H9 (cell line): ENCODE results near the gene LMLN. TPM values are rescaled to one million over a fixed set of nuclear protein-coding genes. Genes with fewer than 3 reads are reported as not detected.

Source experiments
- DNase-seq: peaks from one replicate; pipeline ENCODE4 v3.0.0-alpha.2; 2017
- H2AFZ ChIP-seq: one replicate; pipeline ENCODE4 v1.6.1; 2013; ENCODE audit warnings: mild to moderate bottlenecking, low read length, control low read depth, moderate library complexity
- H2AK5ac ChIP-seq: 2 replicates; pipeline ENCODE4 v1.6.1; 2013; ENCODE audit warnings: low read length, control low read depth, mixed read lengths; ENCODE audit not compliant: insufficient read length
- H2BK120ac ChIP-seq: one replicate; pipeline ENCODE4 v1.6.1; 2013; ENCODE audit warnings: low read depth, mild to moderate bottlenecking, low read length, control low read depth, inconsistent platforms; ENCODE audit not compliant: poor library complexity, severe bottlenecking
- H2BK12ac ChIP-seq: 2 replicates; pipeline ENCODE4 v1.6.1; 2013; ENCODE audit warnings: low read length, control low read depth, mixed read lengths, low read depth; ENCODE audit not compliant: insufficient read length
- H2BK15ac ChIP-seq: 2 replicates; pipeline ENCODE4 v1.6.1; 2013; ENCODE audit warnings: low read depth, low read length, control low read depth
- H2BK20ac ChIP-seq: one replicate; pipeline ENCODE4 v1.6.1; 2013; ENCODE audit warnings: low read depth, mild to moderate bottlenecking, low read length, control low read depth, inconsistent platforms; ENCODE audit not compliant: poor library complexity, severe bottlenecking
- H2BK5ac ChIP-seq: 2 replicates; pipeline ENCODE4 v1.6.1; 2013; ENCODE audit warnings: low read length, control low read depth, mixed read lengths; ENCODE audit not compliant: insufficient read length
- H3K14ac ChIP-seq: 2 replicates; pipeline ENCODE4 v1.6.1; 2013; ENCODE audit warnings: low read length, control low read depth; ENCODE audit not compliant: insufficient read depth
- H3K18ac ChIP-seq: 2 replicates; pipeline ENCODE4 v1.6.1; 2013; ENCODE audit warnings: low read depth, mild to moderate bottlenecking, mixed read lengths, low read length, control low read depth; ENCODE audit not compliant: insufficient read length
- H3K23ac ChIP-seq: 2 replicates; pipeline ENCODE4 v1.6.1; 2013; ENCODE audit warnings: low read length, control low read depth, mixed read lengths, low read depth; ENCODE audit not compliant: insufficient read length
- H3K23me2 ChIP-seq: 2 replicates; pipeline ENCODE4 v1.6.1; 2013; ENCODE audit warnings: low read depth, mild to moderate bottlenecking, mixed read lengths, low read length, control low read depth; ENCODE audit not compliant: insufficient read length, poor library complexity, severe bottlenecking
- H3K27ac ChIP-seq: 2 replicates; pipeline ENCODE4 v1.5.1; 2013; ENCODE audit warnings: low read length, control low read depth, mixed read lengths, low read depth; ENCODE audit not compliant: insufficient read length
- H3K27me3 ChIP-seq: 2 replicates; pipeline ENCODE4 v1.6.1; 2013; ENCODE audit warnings: low read length, control low read depth, inconsistent platforms; ENCODE audit not compliant: insufficient read depth
- H3K4ac ChIP-seq: 2 replicates; pipeline ENCODE4 v1.6.1; 2013; ENCODE audit warnings: low read depth, mild to moderate bottlenecking, control low read depth, inconsistent platforms, low read length, moderate library complexity
- H3K4me1 ChIP-seq: 2 replicates; pipeline ENCODE4 v1.6.1; 2013; ENCODE audit warnings: low read length, control low read depth, inconsistent platforms; ENCODE audit not compliant: insufficient read depth
- H3K4me2 ChIP-seq: 2 replicates; pipeline ENCODE4 v1.6.1; 2013; ENCODE audit warnings: low read length, control low read depth, mixed read lengths; ENCODE audit not compliant: insufficient read length, insufficient read depth
- H3K56ac ChIP-seq: 2 replicates; pipeline ENCODE4 v1.6.1; 2013; ENCODE audit warnings: low read depth, mild to moderate bottlenecking, mixed read lengths, low read length, control low read depth; ENCODE audit not compliant: insufficient read length
- H3K79me1 ChIP-seq: 2 replicates; pipeline ENCODE4 v1.6.1; 2013; ENCODE audit warnings: low read depth, mild to moderate bottlenecking, moderate library complexity, low read length, control low read depth, inconsistent platforms; ENCODE audit not compliant: insufficient read depth, poor library complexity, severe bottlenecking
- H3K79me2 ChIP-seq: 2 replicates; pipeline ENCODE4 v1.6.1; 2013; ENCODE audit warnings: low read length, control low read depth, inconsistent platforms; ENCODE audit not compliant: insufficient read depth
- H3K9ac ChIP-seq: 2 replicates; pipeline ENCODE4 v1.6.1; 2013; ENCODE audit warnings: low read length, control low read depth, mixed read lengths; ENCODE audit not compliant: insufficient read length; ENCODE audit errors: extremely low read depth
- H3K9me3 ChIP-seq: one replicate; pipeline ENCODE4 v1.6.1; 2013; ENCODE audit warnings: low read depth, low read length, inconsistent platforms; ENCODE audit not compliant: control insufficient read depth
- H3T11ph ChIP-seq: one replicate; pipeline ENCODE4 v1.6.1; 2013; ENCODE audit warnings: mild to moderate bottlenecking, low read length, control low read depth, inconsistent platforms
- H4K20me1 ChIP-seq: one replicate; pipeline ENCODE4 v1.6.1; 2013; ENCODE audit not compliant: control insufficient read depth, insufficient read length, insufficient read depth
- H4K5ac ChIP-seq: 2 replicates; pipeline ENCODE4 v1.6.1; 2013; ENCODE audit warnings: low read depth, mild to moderate bottlenecking, mixed read lengths, low read length, control low read depth; ENCODE audit not compliant: insufficient read length
- H4K8ac ChIP-seq: replicated peaks from 2 replicates; pipeline ENCODE4 v1.6.1; 2013; ENCODE audit warnings: low read length, control low read depth, mixed read lengths, low read depth; ENCODE audit not compliant: insufficient read length
- H4K91ac ChIP-seq: 2 replicates; pipeline ENCODE4 v1.6.1; 2013; ENCODE audit warnings: low read depth, mild to moderate bottlenecking, moderate library complexity, mixed read lengths, low read length, control low read depth; ENCODE audit not compliant: insufficient read length
- H3K27ac Mint-ChIP-seq, 3 experiments: 2 replicates in 2 of 3; 3 replicates in 1 of 3; pipeline ENCODE4 v1.8.0; 2020 to 2021; ENCODE audit warnings: mixed read lengths in 3 of 3, mild to moderate bottlenecking in 1 of 3, moderate library complexity in 1 of 3
- H3K27me3 Mint-ChIP-seq: 2 replicates; pipeline ENCODE4 v1.8.0; 2021; ENCODE audit warnings: low read depth, mild to moderate bottlenecking, moderate library complexity, mixed read lengths
- H3K36me3 Mint-ChIP-seq, 3 experiments: 2 replicates in 2 of 3; 3 replicates in 1 of 3; pipeline ENCODE4 v1.8.0; 2020 to 2021; ENCODE audit warnings: low read depth in 3 of 3, mixed read lengths in 3 of 3; ENCODE audit not compliant: insufficient read depth in 1 of 3
- H3K4me1 Mint-ChIP-seq, 2 experiments: 2 replicates each; pipeline ENCODE4 v1.8.0; 2020; ENCODE audit warnings: mixed read lengths in 2 of 2
- H3K4me3 Mint-ChIP-seq, 2 experiments: 2 replicates in 1 of 2; 3 replicates in 1 of 2; pipeline ENCODE4 v1.8.0; 2020 to 2021; ENCODE audit warnings: mild to moderate bottlenecking in 2 of 2, mixed read lengths in 2 of 2, moderate library complexity in 1 of 2
- H3K9me3 Mint-ChIP-seq, 2 experiments: 2 replicates in 1 of 2; 3 replicates in 1 of 2; pipeline ENCODE4 v1.8.0; 2020; ENCODE audit warnings: mild to moderate bottlenecking in 2 of 2, mixed read lengths in 2 of 2, moderate library complexity in 1 of 2
- CTCF ChIP-seq: fragments of 200-600 bp; sonication (generic); conservative IDR thresholded peaks from 3 replicates; pipeline ENCODE4 v1.8.0; 2021; ENCODE audit warnings: antibody characterized with exemption, mild to moderate bottlenecking
- WGBS: extraction: QIAGEN DNeasy Blood & Tissue Kit; methylation state at CpG from one replicate; pipeline ENCODE4 v1.1.7; 2013; ENCODE audit warnings: missing lambda C conversion rate, low lambda C conversion rate, mixed read lengths; ENCODE audit not compliant: insufficient read length; ENCODE audit errors: extremely low coverage; 5-methylcytosine and 5-hydroxymethylcytosine counted together
- total RNA-seq: library from RNA; stranded (reverse); gene quantifications from 2 replicates; pipeline ENCODE4 v1.2.1, GENCODE V29; 2021

Gene LMLN
- total RNA-seq, 1 experiment from 2014 or later, result 3.8 TPM

- Histone ChIP-seq H4K5ac (no peak overlapping the region), H3K23me2 (no peaks in the 10 kb centered on the region), H2BK20ac (no peak overlapping the region), H3K14ac (no peak overlapping the region), H3K79me2 (no peaks in the 10 kb centered on the region), H3K79me1 (no peaks in the 10 kb centered on the region), H2BK15ac (no peak overlapping the region), H3K27ac (no peak overlapping the region), H3K4ac (no peak overlapping the region), H3K18ac (no peak overlapping the region), H2BK120ac (no peak overlapping the region), H4K20me1 (no peaks in the 10 kb centered on the region), H3T11ph (no peak overlapping the region), H2BK12ac (no peak overlapping the region), H3K9ac (no peak overlapping the region), H2AK5ac (no peak overlapping the region), H3K4me1 (no peaks in the 10 kb centered on the region; the same call in 1 of the 2 replicates), H4K8ac (no peak overlapping the region), H3K9me3 (no peaks in the 10 kb centered on the region), H3K27me3 (no peaks in the 10 kb centered on the region), H3K23ac (no peak overlapping the region), H2BK5ac (no peak overlapping the region), H3K4me2 (no peak overlapping the region), H4K91ac (no peak overlapping the region), H3K56ac (no peak overlapping the region), H2AFZ (no peak overlapping the region)
- H3K4me1 Mint-ChIP-seq, result peaks cover 8 to 11% of the 10 kb centered on the region in 2 experiments
- WGBS, result no CpG with 5 or more reads among the region's 5 CpGs
- no peak for TF ChIP-seq CTCF
- no peak overlapping the region for H3K27ac Mint-ChIP-seq
- H3K36me3 Mint-ChIP-seq, result no peaks in the 10 kb centered on the region
- no peaks in the 10 kb centered on the region for H3K9me3 Mint-ChIP-seq
- H3K27me3 Mint-ChIP-seq, result no peaks in the 10 kb centered on the region
- no peak for DNase-seq
- H3K4me3 Mint-ChIP-seq, result no peak overlapping the region
These were observed 36.8 kb downstream of the LMLN start for GRCh38 chr3:197996855-197997254.
